ENCODE results near the gene SRRM2.

Gene SRRM2

DNA sequence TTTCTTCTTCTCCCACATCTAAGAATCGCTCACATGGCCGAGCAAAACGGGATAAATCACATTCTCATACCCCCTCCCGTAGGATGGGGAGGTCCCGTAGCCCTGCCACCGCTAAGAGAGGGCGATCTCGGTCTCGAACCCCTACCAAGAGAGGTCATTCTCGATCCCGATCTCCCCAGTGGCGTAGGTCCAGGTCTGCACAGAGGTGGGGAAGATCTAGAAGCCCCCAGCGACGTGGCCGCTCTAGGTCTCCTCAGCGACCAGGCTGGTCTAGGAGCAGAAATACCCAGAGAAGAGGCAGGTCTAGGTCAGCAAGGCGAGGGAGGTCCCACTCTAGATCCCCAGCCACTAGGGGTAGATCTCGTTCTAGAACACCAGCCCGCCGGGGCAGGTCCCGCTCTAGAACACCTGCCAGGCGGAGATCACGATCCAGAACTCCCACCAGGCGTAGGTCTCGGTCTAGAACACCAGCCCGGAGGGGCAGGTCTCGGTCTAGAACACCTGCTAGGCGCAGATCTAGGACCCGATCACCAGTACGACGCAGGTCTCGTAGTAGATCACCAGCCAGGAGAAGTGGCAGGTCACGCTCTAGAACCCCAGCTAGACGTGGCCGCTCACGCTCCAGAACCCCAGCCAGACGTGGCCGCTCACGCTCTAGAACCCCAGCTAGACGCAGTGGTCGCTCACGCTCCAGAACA is 9.6 kb downstream of the SRRM2 start:
- H3K27me3 Mint-ChIP-seq: no peaks in the 10 kb centered on the region

DNA sequence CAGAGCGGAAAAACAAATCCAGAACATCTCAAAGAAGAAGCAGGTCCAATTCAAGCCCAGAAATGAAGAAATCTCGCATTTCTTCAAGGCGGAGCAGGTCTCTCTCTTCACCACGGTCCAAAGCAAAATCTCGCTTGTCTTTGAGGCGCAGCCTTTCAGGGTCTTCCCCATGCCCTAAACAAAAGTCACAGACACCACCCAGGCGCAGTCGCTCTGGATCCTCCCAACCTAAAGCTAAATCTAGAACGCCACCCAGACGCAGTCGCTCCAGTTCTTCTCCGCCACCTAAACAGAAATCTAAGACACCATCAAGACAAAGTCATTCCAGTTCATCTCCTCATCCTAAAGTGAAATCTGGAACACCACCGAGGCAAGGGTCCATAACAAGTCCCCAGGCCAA is 10.3 kb downstream of the SRRM2 start:
- H3K27ac Mint-ChIP-seq: no peak overlapping the region
- H3K9me3 Mint-ChIP-seq: no peaks in the 10 kb centered on the region
- no peak overlapping the region for H3K4me3 Mint-ChIP-seq
- no peak for ATAC-seq
- H3K27me3 Mint-ChIP-seq: no peaks in the 10 kb centered on the region
- peaks cover 18% of the 10 kb centered on the region for H3K4me1 Mint-ChIP-seq
- H3K36me3 Mint-ChIP-seq: peaks cover 99% of the 10 kb centered on the region

More for the DNA sequence above, 9.6 kb downstream of the SRRM2 start:
- ATAC-seq: no peak
- Mint-ChIP-seq H3K27ac (no peak overlapping the region), H3K4me3 (no peak overlapping the region), H3K9me3 (no peaks in the 10 kb centered on the region), H3K36me3 (peaks cover 100% of the 10 kb centered on the region), H3K4me1 (peaks cover 22% of the 10 kb centered on the region)

DNA sequence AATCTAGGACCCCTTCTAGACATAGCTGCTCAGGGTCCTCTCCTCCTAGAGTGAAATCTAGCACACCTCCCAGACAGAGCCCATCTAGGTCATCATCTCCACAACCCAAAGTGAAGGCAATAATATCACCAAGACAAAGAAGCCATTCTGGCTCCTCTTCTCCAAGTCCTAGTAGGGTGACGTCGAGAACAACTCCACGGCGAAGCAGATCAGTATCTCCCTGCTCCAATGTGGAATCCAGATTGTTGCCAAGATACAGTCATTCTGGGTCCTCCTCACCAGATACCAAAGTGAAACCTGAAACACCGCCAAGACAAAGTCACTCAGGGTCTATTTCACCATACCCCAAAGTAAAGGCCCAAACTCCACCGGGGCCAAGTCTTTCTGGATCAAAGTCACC is 10.7 kb downstream of the SRRM2 start:
- Mint-ChIP-seq H3K4me3 (no peak overlapping the region), H3K9me3 (no peaks in the 10 kb centered on the region), H3K36me3 (peaks cover 98% of the 10 kb centered on the region), H3K27me3 (no peaks in the 10 kb centered on the region), H3K4me1 (peaks cover 19% of the 10 kb centered on the region), H3K27ac (no peak overlapping the region)
- no peak for ATAC-seq

GRCh38 chr16:2764718-2765117 is 12.3 kb downstream of the SRRM2 start:
- Mint-ChIP-seq H3K36me3 (peaks cover 94% of the 10 kb centered on the region), H3K27me3 (no peaks in the 10 kb centered on the region), H3K27ac (no peak overlapping the region), H3K4me1 (peaks cover 29% of the 10 kb centered on the region), H3K9me3 (no peaks in the 10 kb centered on the region), H3K4me3 (no peak overlapping the region)
- no peak for ATAC-seq

DNA sequence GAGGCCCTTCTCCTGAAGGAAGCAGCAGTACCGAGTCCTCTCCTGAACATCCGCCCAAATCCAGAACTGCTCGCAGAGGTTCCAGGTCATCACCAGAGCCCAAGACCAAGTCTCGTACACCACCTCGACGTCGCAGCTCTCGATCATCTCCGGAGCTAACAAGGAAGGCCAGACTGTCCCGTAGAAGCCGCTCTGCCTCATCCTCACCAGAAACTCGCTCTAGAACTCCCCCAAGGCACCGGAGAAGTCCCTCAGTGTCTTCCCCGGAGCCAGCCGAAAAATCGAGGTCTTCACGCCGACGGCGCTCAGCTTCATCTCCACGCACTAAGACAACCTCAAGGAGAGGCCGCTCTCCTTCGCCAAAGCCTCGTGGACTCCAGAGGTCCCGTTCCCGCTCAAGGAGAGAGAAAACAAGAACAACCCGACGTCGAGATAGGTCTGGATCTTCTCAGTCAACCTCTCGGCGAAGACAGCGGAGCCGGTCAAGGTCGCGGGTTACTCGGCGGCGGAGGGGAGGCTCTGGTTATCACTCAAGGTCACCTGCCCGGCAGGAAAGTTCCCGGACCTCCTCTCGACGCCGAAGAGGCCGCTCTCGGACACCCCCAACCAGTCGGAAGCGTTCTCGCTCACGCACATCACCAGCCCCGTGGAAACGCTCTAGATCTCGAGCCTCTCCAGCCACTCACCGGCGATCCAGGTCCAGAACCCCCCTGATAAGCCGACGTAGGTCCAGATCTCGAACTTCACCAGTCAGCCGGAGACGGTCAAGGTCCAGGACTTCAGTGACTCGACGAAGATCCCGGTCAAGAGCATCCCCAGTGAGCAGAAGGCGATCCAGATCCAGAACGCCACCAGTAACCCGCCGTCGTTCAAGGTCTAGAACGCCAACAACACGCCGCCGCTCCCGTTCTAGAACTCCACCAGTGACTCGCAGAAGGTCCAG is 13.3 kb downstream of the SRRM2 start:
- H3K4me3 Mint-ChIP-seq: no peak overlapping the region
- no peak overlapping the region for H3K27ac Mint-ChIP-seq
- ATAC-seq: no peak
- H3K9me3 Mint-ChIP-seq: no peaks in the 10 kb centered on the region
- H3K36me3 Mint-ChIP-seq: peaks cover 92% of the 10 kb centered on the region
- H3K4me1 Mint-ChIP-seq: peaks cover 28% of the 10 kb centered on the region
- no peaks in the 10 kb centered on the region for H3K27me3 Mint-ChIP-seq

DNA sequence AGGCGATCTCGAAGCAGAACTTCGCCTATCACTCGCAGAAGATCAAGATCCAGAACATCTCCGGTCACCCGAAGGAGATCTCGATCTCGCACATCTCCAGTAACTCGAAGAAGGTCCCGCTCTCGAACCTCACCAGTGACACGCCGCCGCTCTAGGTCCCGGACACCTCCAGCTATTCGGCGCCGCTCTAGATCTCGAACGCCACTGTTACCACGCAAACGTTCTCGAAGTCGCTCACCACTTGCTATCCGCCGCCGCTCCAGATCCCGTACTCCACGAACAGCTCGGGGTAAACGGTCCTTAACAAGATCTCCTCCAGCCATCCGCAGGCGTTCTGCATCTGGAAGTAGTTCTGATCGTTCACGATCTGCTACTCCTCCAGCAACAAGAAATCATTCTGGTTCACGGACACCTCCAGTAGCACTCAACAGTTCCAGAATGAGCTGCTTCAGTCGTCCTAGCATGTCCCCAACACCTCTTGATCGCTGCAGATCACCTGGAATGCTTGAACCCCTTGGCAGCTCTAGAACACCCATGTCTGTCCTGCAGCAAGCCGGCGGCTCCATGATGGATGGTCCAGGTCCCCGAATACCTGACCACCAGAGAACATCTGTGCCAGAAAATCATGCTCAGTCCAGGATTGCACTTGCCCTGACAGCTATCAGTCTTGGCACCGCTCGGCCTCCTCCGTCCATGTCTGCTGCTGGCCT is 14.1 kb downstream of the SRRM2 start:
- no peak overlapping the region for H3K4me3 Mint-ChIP-seq
- peaks cover 33% of the 10 kb centered on the region for H3K4me1 Mint-ChIP-seq

GRCh38 chr16:2767140-2767731 is 14.8 kb downstream of the SRRM2 start:
- H3K4me1 Mint-ChIP-seq: peaks cover 33% of the 10 kb centered on the region

More for the DNA sequence above, 14.1 kb downstream of the SRRM2 start:
- ATAC-seq: no peak
- Mint-ChIP-seq H3K36me3 (peaks cover 90% of the 10 kb centered on the region), H3K27me3 (no peaks in the 10 kb centered on the region), H3K27ac (no peak overlapping the region), H3K9me3 (no peaks in the 10 kb centered on the region)

GRCh38 chr16:2767891-2768290 is 15.5 kb downstream of the SRRM2 start:
- H3K27ac Mint-ChIP-seq: no peak overlapping the region
- no peaks in the 10 kb centered on the region for H3K27me3 Mint-ChIP-seq
- H3K4me1 Mint-ChIP-seq: peaks cover 34% of the 10 kb centered on the region
- no peaks in the 10 kb centered on the region for H3K9me3 Mint-ChIP-seq
- ATAC-seq: no peak
- peaks cover 87% of the 10 kb centered on the region for H3K36me3 Mint-ChIP-seq
- no peak overlapping the region for H3K4me3 Mint-ChIP-seq

More at GRCh38 chr16:2767140-2767731, 14.8 kb downstream of the SRRM2 start:
- peaks cover 87% of the 10 kb centered on the region for H3K36me3 Mint-ChIP-seq
- no peaks in the 10 kb centered on the region for H3K27me3 Mint-ChIP-seq
- no peak overlapping the region for H3K27ac Mint-ChIP-seq
- H3K4me3 Mint-ChIP-seq: no peak overlapping the region
- no peak for ATAC-seq
- no peaks in the 10 kb centered on the region for H3K9me3 Mint-ChIP-seq

DNA sequence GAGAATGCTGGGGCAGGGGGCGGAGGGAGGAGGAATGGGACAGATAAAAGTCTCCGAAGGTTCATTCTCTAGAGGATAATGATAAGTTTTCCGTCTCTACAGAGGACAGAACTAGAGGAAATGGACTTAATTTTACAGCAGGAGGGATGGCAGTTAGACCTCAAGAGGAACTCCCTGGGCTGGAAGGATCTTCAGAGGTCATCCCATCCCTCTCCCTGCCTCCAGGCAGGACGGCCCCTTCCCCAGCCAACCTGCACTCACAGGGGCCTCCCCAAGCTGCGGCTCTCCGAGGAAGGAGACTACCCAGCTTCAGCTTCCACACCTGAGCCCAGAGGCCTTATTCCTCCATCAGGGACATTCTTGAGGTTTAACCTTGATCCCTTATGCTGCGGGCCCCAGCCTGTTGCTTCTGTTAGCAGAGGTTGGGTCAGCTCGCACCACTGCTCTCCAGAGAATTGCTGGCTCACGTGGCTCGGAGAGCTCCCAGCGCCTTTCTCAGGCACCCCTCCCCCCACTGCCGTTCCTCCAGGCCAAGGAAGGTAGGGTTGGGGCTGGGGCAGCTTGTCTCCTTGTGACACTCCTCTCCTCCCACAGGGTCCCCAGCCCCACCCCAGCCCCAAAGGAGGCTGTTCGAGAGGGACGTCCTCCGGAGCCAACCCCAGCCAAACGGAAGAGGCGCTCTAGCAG is 16.1 kb downstream of the SRRM2 start:
- Mint-ChIP-seq H3K27me3 (no peaks in the 10 kb centered on the region), H3K4me1 (peaks cover 33% of the 10 kb centered on the region), H3K9me3 (no peaks in the 10 kb centered on the region), H3K4me3 (no peak overlapping the region), H3K27ac (peak overlapping the region; percentile 48), H3K36me3 (peaks cover 83% of the 10 kb centered on the region)
- ATAC-seq: no peak

DNA sequence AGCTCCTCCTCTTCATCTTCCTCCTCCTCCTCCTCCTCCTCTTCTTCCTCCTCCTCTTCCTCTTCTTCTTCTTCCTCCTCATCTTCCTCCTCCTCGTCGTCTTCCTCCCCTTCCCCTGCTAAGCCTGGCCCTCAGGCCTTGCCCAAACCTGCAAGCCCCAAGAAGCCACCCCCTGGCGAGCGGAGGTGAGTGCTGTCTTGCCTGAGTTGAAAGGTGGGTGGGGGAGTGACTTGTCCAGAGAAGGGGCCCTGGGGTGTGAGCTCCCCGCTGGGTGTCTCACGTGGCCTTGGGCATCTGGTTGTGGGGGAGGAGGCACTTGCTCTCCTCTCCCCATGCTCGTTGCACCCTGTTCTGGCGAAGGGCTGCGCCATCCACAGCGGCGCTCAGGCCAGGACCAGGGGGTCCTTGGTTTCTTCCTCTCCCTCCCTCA is 16.7 kb downstream of the SRRM2 start:
- H3K4me1 Mint-ChIP-seq: peaks cover 35% of the 10 kb centered on the region
- ATAC-seq: no peak
- H3K4me3 Mint-ChIP-seq: no peak overlapping the region
- peak overlapping the region; percentile 48 for H3K27ac Mint-ChIP-seq
- H3K36me3 Mint-ChIP-seq: peaks cover 77% of the 10 kb centered on the region
- no peaks in the 10 kb centered on the region for H3K9me3 Mint-ChIP-seq
- no peaks in the 10 kb centered on the region for H3K27me3 Mint-ChIP-seq

- H3K4me1 Mint-ChIP-seq: peaks cover 39% of the 10 kb centered on the region
- peak overlapping the region; percentile 44 for H3K4me3 Mint-ChIP-seq
- no peak for ATAC-seq
- H3K27me3 Mint-ChIP-seq: no peaks in the 10 kb centered on the region
- H3K9me3 Mint-ChIP-seq: no peaks in the 10 kb centered on the region
- peak overlapping the region; percentile 48 for H3K27ac Mint-ChIP-seq
- peaks cover 72% of the 10 kb centered on the region for H3K36me3 Mint-ChIP-seq
Measured at GRCh38 chr16:2769675-2770056, 17.2 kb downstream of the SRRM2 start.

GRCh38 chr16:2770057-2770951 is 17.9 kb downstream of the SRRM2 start:
- peak; percentile 31 for ATAC-seq
- peaks cover 66% of the 10 kb centered on the region for H3K36me3 Mint-ChIP-seq
- no peaks in the 10 kb centered on the region for H3K9me3 Mint-ChIP-seq
- H3K27ac Mint-ChIP-seq: peak overlapping the region; percentile 48
- H3K4me3 Mint-ChIP-seq: no peak overlapping the region
- no peaks in the 10 kb centered on the region for H3K27me3 Mint-ChIP-seq
- H3K4me1 Mint-ChIP-seq: peaks cover 39% of the 10 kb centered on the region

DNA sequence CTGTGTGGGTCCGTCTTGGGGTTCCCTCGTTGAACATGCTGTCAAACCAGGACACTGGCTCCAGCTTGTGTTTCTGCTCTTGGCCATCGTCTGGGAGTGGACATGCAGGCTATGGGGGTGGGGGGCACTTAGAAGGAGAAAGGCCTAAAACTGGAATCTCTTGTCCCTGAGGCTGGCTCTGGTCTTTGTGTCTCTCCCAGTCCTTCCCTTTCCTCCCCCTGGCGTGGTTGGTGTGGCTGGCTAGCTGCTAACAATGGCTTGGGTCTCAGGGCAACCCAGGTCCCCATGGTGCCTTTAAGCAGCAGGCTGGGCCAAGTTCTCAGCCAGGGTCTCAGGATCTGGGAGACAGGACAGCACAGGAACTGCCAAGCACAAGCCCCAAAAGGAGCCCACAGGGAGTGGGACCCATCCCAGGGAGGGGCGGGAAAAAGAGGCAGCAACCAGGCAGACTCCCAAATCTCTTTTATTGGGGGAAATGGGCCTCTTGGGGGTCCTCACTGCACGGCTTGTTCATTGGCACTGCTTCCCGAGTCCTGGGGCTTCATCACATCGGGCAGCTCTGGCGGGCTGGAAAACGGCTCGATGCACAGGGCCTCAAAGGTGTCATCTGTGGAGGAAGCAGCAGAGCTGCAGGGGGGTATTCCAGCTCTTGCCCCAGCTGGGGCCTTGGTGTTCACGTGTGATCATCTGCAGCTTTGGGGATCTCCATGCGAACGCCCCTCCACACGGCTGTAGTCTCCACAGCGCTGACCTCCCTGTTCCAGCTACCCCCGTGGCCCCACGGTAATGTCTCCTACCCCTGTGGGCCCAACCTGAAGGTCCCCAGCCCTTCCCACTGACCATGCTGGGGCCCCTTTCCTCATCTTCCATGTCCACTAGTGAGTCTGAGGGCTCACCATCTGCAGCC is 19.3 kb downstream of the SRRM2 start:
- Mint-ChIP-seq H3K36me3 (peaks cover 51% of the 10 kb centered on the region), H3K4me3 (no peak overlapping the region), H3K4me1 (peaks cover 48% of the 10 kb centered on the region), H3K9me3 (no peaks in the 10 kb centered on the region), H3K27me3 (no peaks in the 10 kb centered on the region), H3K27ac (peak overlapping the region; percentile 27)
- ATAC-seq: no peak
